ENCODE results near the gene PRPF40A.

Gene PRPF40A

DNA sequence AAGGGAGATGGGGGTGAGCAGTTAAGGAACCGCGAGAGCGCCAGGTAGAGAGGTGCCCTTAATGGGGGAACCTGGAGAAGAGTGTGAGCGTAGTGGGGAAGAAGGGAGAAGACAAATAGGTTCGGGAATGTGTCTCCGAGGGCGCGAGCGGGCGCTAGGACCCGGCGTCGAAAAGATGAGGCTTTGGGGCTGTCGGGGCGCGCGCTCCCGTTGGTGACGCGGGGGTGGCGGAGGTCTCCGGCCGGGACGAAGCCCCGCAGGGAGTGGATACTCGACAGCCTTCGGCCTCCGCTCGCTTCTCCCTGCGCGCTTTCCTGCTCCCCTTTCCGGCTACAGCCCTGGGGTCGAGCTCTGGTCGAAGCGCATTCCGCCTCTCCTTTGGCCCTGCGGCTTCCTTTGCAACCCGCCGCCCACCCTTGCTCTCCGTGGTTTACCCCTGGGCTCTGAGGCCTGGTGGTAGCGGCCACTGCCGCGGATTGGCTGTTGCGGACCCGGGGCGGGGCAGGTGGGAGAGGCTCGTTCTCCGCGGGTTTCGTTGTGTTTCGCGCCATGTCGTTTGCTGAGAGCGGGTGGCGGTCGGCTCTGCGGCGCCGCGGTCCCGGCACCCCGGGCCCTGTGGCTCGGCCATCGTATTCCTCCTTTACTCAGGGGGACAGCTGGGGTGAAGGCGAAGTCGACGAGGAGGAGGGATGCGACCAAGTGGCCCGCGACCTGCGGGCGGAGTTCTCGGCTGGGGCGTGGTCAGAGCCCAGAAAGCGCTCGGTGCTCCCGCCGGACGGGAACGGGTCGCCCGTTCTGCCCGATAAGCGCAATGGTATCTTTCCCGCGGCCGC is 1.0 kb upstream of the PRPF40A start, which contains the start of gene ARL6IP6:
Gene ARL6IP6 (plus strand): TSS at position 545 of the 833 bp plus-strand sequence. CDS start 5 bp downstream, at position 550.
- FAIRE-seq: no peak
- peak; percentile 55 for DNase-seq (ENCODE audit: insufficient read length, low spot score)
- TF ChIP-seq TAF1 (IDR thresholded peaks at IDR 0.05; ENCODE audit: low read depth, low read length) (peak; percentile 79), PAX5 (IDR thresholded peaks at IDR 0.05; ENCODE audit: insufficient read depth, low read length, severe bottlenecking) (no peak), POU2F2 (IDR thresholded peaks at IDR 0.05; ENCODE audit: low read depth, low read length) (peak; percentile 44; the same call in 1 of the 2 replicates), POLR2AphosphoS5 (IDR thresholded peaks at IDR 0.05; ENCODE audit: low read depth, low read length) (peak; percentile 71), POLR2A (IDR thresholded peaks at IDR 0.05; ENCODE audit: low read depth, low read length) (peak; percentile 79), SPI1 (IDR thresholded peaks at IDR 0.05; ENCODE audit: low read depth, low read length) (no peak)

DNA sequence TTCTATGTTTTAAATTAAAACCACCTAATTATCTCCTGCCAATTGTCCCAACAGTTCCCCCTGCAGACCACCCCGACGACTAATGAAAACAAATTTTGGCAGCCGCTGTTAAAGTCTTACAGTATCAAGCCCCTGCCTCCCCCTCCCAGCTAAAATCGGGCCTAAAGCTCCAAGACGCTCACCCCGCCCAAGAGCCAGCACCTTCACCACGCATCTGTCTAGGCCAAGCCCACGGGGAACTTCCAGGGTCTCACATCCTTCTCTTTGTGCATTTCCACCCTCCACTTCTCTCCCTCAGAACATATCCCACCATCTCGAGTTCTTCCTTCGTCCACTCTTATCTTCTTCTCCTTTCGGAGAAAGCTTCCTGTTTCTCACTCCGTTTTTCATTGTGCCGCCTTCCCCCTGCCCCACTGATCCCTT is 445 bp downstream of the PRPF40A start:
- no peak for FAIRE-seq
- DNase-seq (ENCODE audit: insufficient read length, low spot score): no peak
- TF ChIP-seq TAF1 (IDR thresholded peaks at IDR 0.05; ENCODE audit: low read depth, low read length): no peak
- TF ChIP-seq PAX5 (IDR thresholded peaks at IDR 0.05; ENCODE audit: insufficient read depth, low read length, severe bottlenecking): no peak
- TF ChIP-seq POU2F2 (IDR thresholded peaks at IDR 0.05; ENCODE audit: low read depth, low read length): no peak
- no peak for TF ChIP-seq POLR2AphosphoS5 (IDR thresholded peaks at IDR 0.05; ENCODE audit: low read depth, low read length)
- TF ChIP-seq SPI1 (IDR thresholded peaks at IDR 0.05; ENCODE audit: low read depth, low read length): no peak
- TF ChIP-seq POLR2A (IDR thresholded peaks at IDR 0.05; ENCODE audit: low read depth, low read length): no peak

DNA sequence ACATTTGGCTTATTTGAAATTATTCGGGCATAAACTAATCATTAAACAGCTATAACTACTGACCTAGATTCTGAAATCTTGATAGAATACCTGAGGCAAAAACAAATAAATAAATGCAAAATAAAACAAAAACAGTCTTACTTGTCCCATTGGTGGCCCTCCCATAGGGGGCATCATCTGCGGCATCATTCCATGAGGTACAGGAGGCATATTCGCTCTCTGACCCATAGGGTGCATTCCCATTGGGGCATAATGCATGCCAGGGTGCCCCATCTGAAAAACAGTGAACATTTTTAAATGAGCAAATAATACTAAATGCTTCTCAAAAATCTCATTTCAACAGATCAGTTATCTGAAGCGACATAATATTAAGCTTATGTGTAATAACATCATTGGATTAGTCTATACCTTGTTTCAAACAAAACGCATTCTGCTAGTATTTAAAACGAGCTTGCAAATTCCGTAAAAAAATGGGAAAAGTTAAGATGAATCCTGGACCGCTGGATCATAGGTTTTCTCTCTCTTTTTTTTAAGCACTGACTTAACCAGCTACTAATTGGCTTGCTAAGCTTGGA is 1.3 kb downstream of the PRPF40A start:
- DNase-seq (ENCODE audit: insufficient read length, low spot score) (no peak), FAIRE-seq (peak; percentile 40)
- TF ChIP-seq SPI1 (IDR thresholded peaks at IDR 0.05; ENCODE audit: low read depth, low read length) (no peak), POU2F2 (IDR thresholded peaks at IDR 0.05; ENCODE audit: low read depth, low read length) (no peak; the same call in 1 of the 2 replicates)

DNA sequence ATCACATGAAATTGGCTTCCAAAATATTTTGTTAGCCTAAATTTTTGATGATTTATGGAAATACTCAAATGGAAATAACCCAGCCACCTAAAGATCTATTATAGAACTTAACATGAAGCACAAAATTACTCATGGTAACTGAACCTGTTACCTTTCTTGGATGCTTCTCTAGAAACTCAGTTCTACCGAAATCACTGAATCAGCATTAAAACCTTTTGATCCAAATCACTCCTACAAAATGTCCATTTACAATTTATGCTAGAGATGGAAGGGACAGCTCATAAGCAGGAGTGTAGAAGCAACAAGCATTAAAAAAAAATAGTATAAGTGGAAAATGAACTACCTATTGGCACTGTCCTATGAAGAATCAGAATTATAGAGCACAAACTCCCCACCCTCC is 2.1 kb downstream of the PRPF40A start:
- DNase-seq (ENCODE audit: insufficient read length, low spot score) (no peak), FAIRE-seq (no peak)
- no peak for TF ChIP-seq PAX5 (IDR thresholded peaks at IDR 0.05; ENCODE audit: insufficient read depth, low read length, severe bottlenecking)

DNA sequence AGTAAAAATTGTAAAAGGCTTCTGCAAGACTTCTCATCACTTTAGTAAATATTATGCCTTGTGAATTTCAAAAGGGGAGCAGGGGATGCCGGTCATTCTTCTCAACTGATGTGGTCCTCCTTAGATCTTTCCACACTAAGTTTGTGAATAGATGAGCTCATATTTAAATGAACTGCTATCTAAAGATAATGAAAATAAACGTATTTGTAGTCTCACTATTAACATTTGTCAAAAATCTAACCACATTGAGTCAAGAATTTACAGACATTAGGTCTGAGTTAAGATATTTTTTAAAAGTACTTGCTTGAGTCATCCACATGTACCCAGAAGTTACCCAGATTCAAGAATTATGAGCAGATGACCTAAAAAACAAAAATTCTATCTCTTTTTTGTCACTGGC is 6.5 kb downstream of the PRPF40A start:
- no peak for DNase-seq (ENCODE audit: insufficient read length, low spot score)
- TF ChIP-seq SPI1 (IDR thresholded peaks at IDR 0.05; ENCODE audit: low read depth, low read length) (no peak), PAX5 (IDR thresholded peaks at IDR 0.05; ENCODE audit: insufficient read depth, low read length, severe bottlenecking) (no peak), TAF1 (IDR thresholded peaks at IDR 0.05; ENCODE audit: low read depth, low read length) (no peak), POLR2AphosphoS5 (IDR thresholded peaks at IDR 0.05; ENCODE audit: low read depth, low read length) (no peak), POU2F2 (IDR thresholded peaks at IDR 0.05; ENCODE audit: low read depth, low read length) (no peak), POLR2A (IDR thresholded peaks at IDR 0.05; ENCODE audit: low read depth, low read length) (no peak)
- no peak for FAIRE-seq

DNA sequence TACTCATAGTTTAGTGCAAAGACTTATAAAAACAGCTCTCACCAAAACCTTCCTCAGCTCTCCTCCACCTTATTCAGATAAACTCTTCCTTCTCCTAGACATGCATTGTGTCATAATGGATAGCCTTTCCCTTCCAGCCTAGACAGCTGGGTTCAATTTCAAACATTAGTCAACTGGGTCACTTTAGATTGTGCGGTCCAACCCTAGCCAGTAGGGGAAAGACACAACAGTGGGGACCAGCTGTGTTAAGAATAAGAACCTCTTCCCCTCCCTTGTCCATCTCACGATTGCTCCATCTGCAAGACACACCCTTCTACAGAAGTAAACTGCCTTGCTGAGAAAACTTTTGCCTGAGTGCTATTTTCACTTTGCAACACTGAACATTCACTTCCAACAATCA is 8.5 kb downstream of the PRPF40A start:
- TF ChIP-seq POLR2A (IDR thresholded peaks at IDR 0.05; ENCODE audit: low read depth, low read length) (no peak), PAX5 (IDR thresholded peaks at IDR 0.05; ENCODE audit: insufficient read depth, low read length, severe bottlenecking) (no peak), SPI1 (IDR thresholded peaks at IDR 0.05; ENCODE audit: low read depth, low read length) (no peak), POLR2AphosphoS5 (IDR thresholded peaks at IDR 0.05; ENCODE audit: low read depth, low read length) (no peak), POU2F2 (IDR thresholded peaks at IDR 0.05; ENCODE audit: low read depth, low read length) (no peak), TAF1 (IDR thresholded peaks at IDR 0.05; ENCODE audit: low read depth, low read length) (no peak)
- FAIRE-seq (peak; percentile 23), DNase-seq (ENCODE audit: insufficient read length, low spot score) (no peak)

DNA sequence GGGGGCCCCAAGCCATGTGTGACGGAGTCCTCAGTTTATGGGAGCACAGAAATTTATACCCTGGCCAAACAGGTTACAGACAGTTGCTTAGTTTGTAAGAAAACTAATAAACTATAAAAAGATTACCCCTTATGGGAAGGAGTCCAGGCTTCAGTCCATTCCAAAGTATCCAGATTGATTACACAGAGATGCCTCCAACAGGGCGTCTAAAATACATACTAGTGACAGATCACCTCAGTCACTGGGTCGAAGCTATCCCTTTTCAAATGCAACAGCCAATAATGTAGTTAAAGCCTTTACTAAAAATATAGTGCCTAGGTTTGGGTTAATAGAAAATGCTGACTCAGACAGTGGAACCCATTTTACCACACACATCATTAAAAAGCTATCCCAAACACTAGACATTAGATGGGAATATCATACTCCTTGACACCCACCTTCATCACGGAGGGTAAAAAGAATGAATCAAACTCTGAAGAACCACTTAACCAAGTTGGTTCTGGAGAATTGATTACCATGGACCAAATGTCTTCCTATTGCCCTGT is 10.7 kb downstream of the PRPF40A start:
- DNase-seq (ENCODE audit: insufficient read length, low spot score) (no peak), FAIRE-seq (no peak)
- no peak for TF ChIP-seq PAX5 (IDR thresholded peaks at IDR 0.05; ENCODE audit: insufficient read depth, low read length, severe bottlenecking)
- TF ChIP-seq POU2F2 (IDR thresholded peaks at IDR 0.05; ENCODE audit: low read depth, low read length): no peak
- TF ChIP-seq POLR2A (IDR thresholded peaks at IDR 0.05; ENCODE audit: low read depth, low read length): no peak
- no peak for TF ChIP-seq TAF1 (IDR thresholded peaks at IDR 0.05; ENCODE audit: low read depth, low read length)
- TF ChIP-seq SPI1 (IDR thresholded peaks at IDR 0.05; ENCODE audit: low read depth, low read length): no peak
- TF ChIP-seq POLR2AphosphoS5 (IDR thresholded peaks at IDR 0.05; ENCODE audit: low read depth, low read length): no peak

DNA sequence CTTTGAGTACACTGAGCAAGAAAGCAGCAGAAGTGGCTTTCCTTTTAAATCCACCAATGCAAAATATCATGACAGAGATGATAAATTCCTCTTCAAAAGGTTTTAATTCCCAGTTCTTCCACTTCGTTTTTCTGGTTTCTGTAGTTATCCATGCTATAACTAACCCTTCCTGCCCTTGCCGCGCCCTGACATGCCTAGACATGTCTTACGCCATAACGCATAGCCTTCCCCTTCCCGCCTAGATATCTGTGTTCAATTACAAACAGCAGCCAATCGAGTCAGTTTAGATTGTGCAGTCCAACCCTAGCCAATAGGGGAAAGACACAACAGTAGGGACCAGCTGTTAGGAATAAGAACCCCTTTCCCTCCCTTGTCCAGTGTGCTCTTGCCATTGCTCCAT is 16.1 kb downstream of the PRPF40A start:
- no peak for TF ChIP-seq POLR2A (IDR thresholded peaks at IDR 0.05; ENCODE audit: low read depth, low read length)
- TF ChIP-seq TAF1 (IDR thresholded peaks at IDR 0.05; ENCODE audit: low read depth, low read length): no peak
- no peak for TF ChIP-seq PAX5 (IDR thresholded peaks at IDR 0.05; ENCODE audit: insufficient read depth, low read length, severe bottlenecking)
- TF ChIP-seq SPI1 (IDR thresholded peaks at IDR 0.05; ENCODE audit: low read depth, low read length): no peak
- no peak for TF ChIP-seq POU2F2 (IDR thresholded peaks at IDR 0.05; ENCODE audit: low read depth, low read length)
- no peak for TF ChIP-seq POLR2AphosphoS5 (IDR thresholded peaks at IDR 0.05; ENCODE audit: low read depth, low read length)
- peak; percentile 23 for FAIRE-seq
- no peak for DNase-seq (ENCODE audit: insufficient read length, low spot score)

DNA sequence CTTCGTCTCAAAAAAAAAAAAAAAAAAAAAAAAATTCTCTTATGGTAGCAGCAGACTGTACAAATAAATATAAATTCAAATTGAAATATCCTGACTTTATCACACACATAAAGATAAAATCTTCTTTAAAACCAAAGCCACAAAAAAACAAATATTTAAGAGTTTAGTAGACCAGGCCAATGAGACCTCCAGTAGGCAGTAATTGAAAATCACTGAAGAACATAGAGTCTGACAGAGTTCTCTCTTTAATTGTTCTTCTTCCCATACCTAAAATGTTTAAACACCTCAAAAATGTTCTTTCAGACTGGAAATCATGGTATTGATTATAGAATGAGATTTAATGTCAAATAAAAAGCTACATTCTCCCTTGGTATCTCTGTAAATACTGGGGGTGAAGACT is 20.8 kb downstream of the PRPF40A start:
- DNase-seq (ENCODE audit: insufficient read length, low spot score) (no peak), FAIRE-seq (no peak)
- no peak for TF ChIP-seq PAX5 (IDR thresholded peaks at IDR 0.05; ENCODE audit: insufficient read depth, low read length, severe bottlenecking)
- TF ChIP-seq POLR2A (IDR thresholded peaks at IDR 0.05; ENCODE audit: low read depth, low read length): no peak
- TF ChIP-seq POU2F2 (IDR thresholded peaks at IDR 0.05; ENCODE audit: low read depth, low read length): no peak
- no peak for TF ChIP-seq POLR2AphosphoS5 (IDR thresholded peaks at IDR 0.05; ENCODE audit: low read depth, low read length)
- TF ChIP-seq SPI1 (IDR thresholded peaks at IDR 0.05; ENCODE audit: low read depth, low read length): no peak
- no peak for TF ChIP-seq TAF1 (IDR thresholded peaks at IDR 0.05; ENCODE audit: low read depth, low read length)

Measured in GM12891 (cell line).